HT-29 (cell line): ENCODE results near the gene FAM131A. TPM values are rescaled to one million over a fixed set of nuclear protein-coding genes. Genes with fewer than 3 reads are reported as not detected.

Experiments
- DNase-seq: peaks from one replicate; pipeline ENCODE4 v3.0.0-alpha.2; 2015; ENCODE audit warnings: low spot score
- total RNA-seq: library from RNA; depleted of rRNA; stranded (reverse); fragments of >200 nt; shearing (Covaris generic); gene quantifications from 2 replicates; pipeline ENCODE4 v1.2.3, GENCODE V29; 2014

FAM131A gene
- total RNA-seq, 1 experiment from 2014 or later = 26.6 TPM

DNA sequence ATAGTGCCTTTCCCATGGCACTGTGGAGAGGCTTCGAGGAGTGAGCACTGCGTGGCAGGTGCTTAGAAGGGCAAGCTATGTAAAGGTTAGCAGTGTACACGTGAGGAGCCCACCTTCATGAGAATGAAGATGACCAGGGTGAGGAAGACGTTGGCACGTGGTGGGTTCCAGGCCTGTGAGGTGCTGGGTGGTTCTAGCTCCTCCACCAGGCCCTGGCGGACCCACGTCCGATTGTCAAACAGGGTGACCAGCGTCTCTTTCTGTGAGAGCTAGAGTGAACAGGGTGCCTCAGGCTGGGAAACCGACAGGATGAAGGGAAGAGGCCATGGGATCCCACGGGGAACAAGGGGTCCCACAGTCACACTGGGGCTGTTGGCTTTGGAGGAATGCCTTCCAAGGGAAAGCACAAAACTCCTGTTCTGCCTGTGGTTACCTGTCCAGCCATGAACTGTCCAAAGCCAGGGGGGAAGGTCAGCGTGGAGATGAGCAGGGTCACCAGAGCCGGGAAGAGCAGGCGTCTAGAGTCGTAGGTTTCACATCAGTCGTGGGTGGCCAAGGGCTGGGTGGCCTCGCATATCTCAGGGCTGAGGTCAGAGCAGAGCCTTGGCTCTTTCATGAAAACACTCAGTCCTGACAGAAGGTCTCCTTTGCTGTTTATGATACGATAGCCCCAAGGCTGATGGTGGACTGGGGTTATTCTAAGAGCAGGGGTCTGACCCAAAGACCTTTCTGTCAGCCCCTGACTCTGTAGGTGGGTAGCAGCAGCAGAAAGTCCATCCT, 18.1 kb downstream of the FAM131A start:
- DNase-seq = no peak

GRCh38 chr3:184357248-184358123, 20.1 kb downstream of the FAM131A start:
- no peak for DNase-seq

- no peak for DNase-seq
These were observed 20.8 kb downstream of the FAM131A start for GRCh38 chr3:184358124-184358767.

GRCh38 chr3:184358921-184359350, 21.5 kb downstream of the FAM131A start:
- no peak for DNase-seq

DNA sequence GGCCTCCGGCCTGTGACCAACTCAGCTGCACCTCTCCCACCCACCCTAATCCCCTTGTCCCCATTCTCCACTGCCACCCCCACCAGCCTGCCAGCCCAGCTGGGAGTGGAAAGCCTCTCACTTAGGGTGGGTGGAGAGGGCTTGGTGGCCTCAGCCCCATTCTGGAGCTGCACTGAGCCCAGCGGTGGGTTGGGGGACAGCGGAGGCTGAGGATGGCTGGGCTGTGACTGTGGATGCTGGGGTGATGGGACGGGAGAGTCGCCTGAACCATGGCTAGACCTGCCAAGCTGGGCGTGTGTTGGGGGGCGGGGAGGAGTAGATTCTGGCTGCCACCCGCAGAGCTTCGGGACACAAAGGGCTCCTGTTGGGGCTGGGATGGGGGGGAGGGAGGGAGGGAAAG, 22.2 kb downstream of the FAM131A start:
- DNase-seq = no peak

DNA sequence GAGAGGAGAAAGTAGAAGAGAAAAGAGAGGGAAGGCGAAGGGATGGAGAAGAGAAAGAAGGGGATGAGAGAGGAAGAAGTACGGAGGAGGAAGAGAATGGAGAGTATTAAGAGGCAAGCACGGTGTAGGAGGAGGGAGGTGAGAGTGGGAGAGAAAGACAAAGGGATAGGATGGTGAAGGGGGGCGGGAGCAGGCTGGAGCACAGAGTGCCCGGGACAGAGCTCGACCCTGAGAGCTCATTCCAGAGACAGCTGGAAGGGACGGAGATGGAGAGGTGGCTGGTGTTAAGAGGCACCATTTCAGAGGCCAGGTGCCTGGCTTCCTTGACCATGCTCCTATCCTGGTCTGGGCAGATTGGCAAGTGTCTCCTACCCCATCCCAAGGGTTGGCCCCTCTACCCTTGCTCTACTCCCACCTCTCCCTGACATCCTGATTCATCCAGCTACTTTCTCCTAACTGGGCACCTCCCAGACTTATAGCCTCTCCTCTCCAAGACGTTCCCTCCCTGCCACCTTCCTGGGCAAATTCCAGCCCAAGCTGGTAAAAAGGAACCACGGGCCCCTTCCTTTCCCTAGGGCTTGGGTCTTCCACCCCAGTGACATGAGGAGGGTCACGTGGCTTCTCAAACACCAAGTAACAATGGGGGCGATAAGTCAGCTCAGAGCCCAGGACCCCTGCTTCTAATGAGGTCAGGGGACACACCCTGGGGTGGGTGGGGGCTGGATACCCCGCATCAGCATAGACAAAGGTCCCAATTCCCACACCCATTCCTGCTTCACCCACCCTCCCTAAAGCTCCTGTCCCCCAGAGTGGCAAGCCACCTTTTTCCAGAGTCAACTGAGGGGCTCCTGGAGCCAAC, 22.9 kb downstream of the FAM131A start:
- no peak for DNase-seq

DNA sequence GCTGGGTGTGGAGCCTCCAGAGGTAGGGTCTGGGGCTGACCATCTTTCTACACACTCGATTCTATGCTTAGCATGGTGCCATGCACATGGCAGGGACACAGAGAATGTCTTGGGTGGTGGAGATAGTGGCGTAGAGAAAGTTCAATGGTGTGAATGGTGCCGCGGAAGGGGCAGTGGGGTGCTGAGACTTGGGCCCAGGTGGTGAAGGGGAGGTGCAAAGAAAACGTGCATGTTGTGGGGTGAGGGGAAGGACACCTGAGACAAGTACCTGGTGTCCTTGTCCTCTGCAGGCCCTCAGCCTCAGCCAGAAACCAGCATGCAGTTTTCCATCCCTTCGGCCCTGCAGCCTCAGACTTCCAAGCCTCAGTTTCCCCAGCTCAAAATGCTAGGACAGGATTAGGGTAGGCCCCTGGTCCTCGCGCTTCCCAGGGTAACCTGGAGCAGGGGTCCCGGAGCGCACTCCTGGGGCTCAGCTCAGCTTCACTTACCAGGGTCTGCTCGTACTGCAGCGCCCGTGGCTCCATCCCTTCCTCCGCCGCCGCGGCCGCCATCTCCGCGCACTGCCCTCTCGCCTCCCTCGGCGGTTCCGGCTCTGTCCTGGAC, 23.6 kb downstream of the FAM131A start:
- DNase-seq = no peak

- DNase-seq = peak; percentile 60
These were observed 24.1 kb downstream of the FAM131A start, which contains the start of the genes CLCN2 and POLR2H for GRCh38 chr3:184361532-184361931. TSS of gene CLCN2 (minus strand) at chr3:184361605. CDS start at chr3:184361479, 126 bp downstream. TSS of gene POLR2H (plus strand) at chr3:184361710. CDS start at chr3:184363493, 1,783 bp downstream.

GRCh38 chr3:184361932-184362667, 24.7 kb downstream of the FAM131A start:
- peak; percentile 86 for DNase-seq

- DNase-seq = peak; percentile 99
These were observed 25.5 kb downstream of the FAM131A start for GRCh38 chr3:184362668-184363546.

GRCh38 chr3:184366619-184367289, 29.4 kb downstream of the FAM131A start:
- no peak for DNase-seq

- no peak for DNase-seq
These were observed 30.7 kb downstream of the FAM131A start for GRCh38 chr3:184368116-184368515.

- DNase-seq = no peak
These were observed 31.3 kb downstream of the FAM131A start for GRCh38 chr3:184368586-184369183.

GRCh38 chr3:184371570-184372018, 34.2 kb downstream of the FAM131A start:
- DNase-seq = peak; percentile 85

- DNase-seq = no peak
These were observed 35.0 kb downstream of the FAM131A start for GRCh38 chr3:184372296-184372821.

GRCh38 chr3:184372911-184373310, 35.5 kb downstream of the FAM131A start:
- DNase-seq = no peak

GRCh38 chr3:184373422-184373821, 36.0 kb downstream of the FAM131A start:
- peak; percentile 77 for DNase-seq
